ENCODE data around the gene CALN1. TPM values are rescaled to one million over a fixed set of nuclear protein-coding genes. Genes with fewer than 3 reads are reported as not detected.

CALN1 gene
- total RNA-seq, 1 donor from 2014 or later: not detected

GRCh38 chr7:71905821-71906220 lies 506.3 kb downstream of the CALN1 start:
- Histone ChIP-seq H3K4me3 (ENCODE audit: low read depth, low read length) (no peak overlapping the region), H3K27me3 (ENCODE audit: control insufficient read depth, insufficient read depth, low read length) (no peaks in the 10 kb centered on the region), H3K36me3 (ENCODE audit: control insufficient read depth, insufficient read depth, low read length) (no peaks in the 10 kb centered on the region)
- DNase-seq (ENCODE audit: low read depth): no peak
- TF ChIP-seq CTCF (IDR thresholded peaks at IDR 0.05; ENCODE audit: insufficient read depth, low read length, severe bottlenecking): no peak
- FAIRE-seq: no peak

GRCh38 chr7:71904484-71904883 lies 507.7 kb downstream of the CALN1 start:
- no peak for TF ChIP-seq CTCF (IDR thresholded peaks at IDR 0.05; ENCODE audit: insufficient read depth, low read length, severe bottlenecking)
- DNase-seq (ENCODE audit: low read depth) (no peak), FAIRE-seq (no peak)
- no peaks in the 10 kb centered on the region for H3K27me3 ChIP-seq (ENCODE audit: control insufficient read depth, insufficient read depth, low read length)
- no peaks in the 10 kb centered on the region for H3K36me3 ChIP-seq (ENCODE audit: control insufficient read depth, insufficient read depth, low read length)
- no peak overlapping the region for H3K4me3 ChIP-seq (ENCODE audit: low read depth, low read length)

- FAIRE-seq (no peak), DNase-seq (ENCODE audit: low read depth) (no peak)
- Histone ChIP-seq H3K27me3 (ENCODE audit: control insufficient read depth, insufficient read depth, low read length) (no peaks in the 10 kb centered on the region), H3K36me3 (ENCODE audit: control insufficient read depth, insufficient read depth, low read length) (no peaks in the 10 kb centered on the region), H3K4me3 (ENCODE audit: low read depth, low read length) (no peak overlapping the region)
- TF ChIP-seq CTCF (IDR thresholded peaks at IDR 0.05; ENCODE audit: insufficient read depth, low read length, severe bottlenecking): no peak
These were observed 511.6 kb downstream of the CALN1 start for GRCh38 chr7:71900556-71900955.

- DNase-seq (ENCODE audit: low read depth) (no peak), FAIRE-seq (no peak)
- no peaks in the 10 kb centered on the region for H3K36me3 ChIP-seq (ENCODE audit: control insufficient read depth, insufficient read depth, low read length)
- no peak overlapping the region for H3K4me3 ChIP-seq (ENCODE audit: low read depth, low read length)
- H3K27me3 ChIP-seq (ENCODE audit: control insufficient read depth, insufficient read depth, low read length): no peaks in the 10 kb centered on the region
- TF ChIP-seq CTCF (IDR thresholded peaks at IDR 0.05; ENCODE audit: insufficient read depth, low read length, severe bottlenecking): no peak
These were observed 515.6 kb downstream of the CALN1 start for GRCh38 chr7:71896535-71896934.

- DNase-seq (ENCODE audit: low read depth) (no peak), FAIRE-seq (no peak)
- H3K36me3 ChIP-seq (ENCODE audit: control insufficient read depth, insufficient read depth, low read length): no peaks in the 10 kb centered on the region
- no peaks in the 10 kb centered on the region for H3K27me3 ChIP-seq (ENCODE audit: control insufficient read depth, insufficient read depth, low read length)
- H3K4me3 ChIP-seq (ENCODE audit: low read depth, low read length): no peak overlapping the region
- TF ChIP-seq CTCF (IDR thresholded peaks at IDR 0.05; ENCODE audit: insufficient read depth, low read length, severe bottlenecking): no peak
These were observed 526.1 kb downstream of the CALN1 start for GRCh38 chr7:71886046-71886445.

GRCh38 chr7:71885487-71885886 lies 526.7 kb downstream of the CALN1 start:
- FAIRE-seq: no peak
- H3K36me3 ChIP-seq (ENCODE audit: control insufficient read depth, insufficient read depth, low read length): no peaks in the 10 kb centered on the region
- DNase-seq (ENCODE audit: low read depth): no peak
- TF ChIP-seq CTCF (IDR thresholded peaks at IDR 0.05; ENCODE audit: insufficient read depth, low read length, severe bottlenecking): no peak
- H3K27me3 ChIP-seq (ENCODE audit: control insufficient read depth, insufficient read depth, low read length): no peaks in the 10 kb centered on the region
- H3K4me3 ChIP-seq (ENCODE audit: low read depth, low read length): no peak overlapping the region
